Astrocyte (in vitro differentiated cells and primary cell): Measurements from ENCODE around the gene TMIE.

Experiments used
- EZH2 ChIP-seq: IDR thresholded peaks from 2 replicates; pipeline ENCODE4 v1.6.1; 2012; ENCODE audit warnings: mild to moderate bottlenecking, low read length, inconsistent platforms; ENCODE audit not compliant: insufficient read depth
- TF ChIP-seq, protein P1 (sequence below): IDR thresholded peaks from 2 replicates; pipeline ENCODE4 v1.5.1; 2011; ENCODE audit warnings: low read depth, mild to moderate bottlenecking, inconsistent platforms, low read length, moderate library complexity; ENCODE audit not compliant: insufficient read depth

DNA sequence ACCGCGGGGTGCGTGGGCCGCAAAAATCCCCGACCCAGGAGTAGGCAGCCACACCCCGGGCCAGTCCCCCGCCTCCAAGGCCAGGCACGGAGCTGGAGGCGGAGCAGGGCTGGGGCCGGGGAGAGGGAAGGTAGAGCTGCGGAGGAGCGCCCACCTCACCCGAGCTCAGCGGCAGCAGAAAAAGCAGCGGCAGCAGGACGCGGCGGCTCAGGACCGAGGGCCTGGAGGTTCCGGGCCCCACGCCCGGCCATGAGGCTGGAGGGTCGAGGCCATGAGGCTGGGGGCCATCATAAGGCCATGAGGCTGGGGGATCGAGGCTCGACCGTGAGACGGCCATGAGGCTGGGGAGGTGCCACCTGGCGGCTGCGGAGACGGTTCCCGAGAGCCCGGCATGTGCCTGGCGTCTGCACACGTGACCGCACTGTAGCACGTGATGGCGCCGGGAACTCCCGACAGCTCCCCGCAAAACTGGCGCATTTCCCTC is 49.4 kb downstream of the TMIE start:
- TF ChIP-seq, protein P1, sequence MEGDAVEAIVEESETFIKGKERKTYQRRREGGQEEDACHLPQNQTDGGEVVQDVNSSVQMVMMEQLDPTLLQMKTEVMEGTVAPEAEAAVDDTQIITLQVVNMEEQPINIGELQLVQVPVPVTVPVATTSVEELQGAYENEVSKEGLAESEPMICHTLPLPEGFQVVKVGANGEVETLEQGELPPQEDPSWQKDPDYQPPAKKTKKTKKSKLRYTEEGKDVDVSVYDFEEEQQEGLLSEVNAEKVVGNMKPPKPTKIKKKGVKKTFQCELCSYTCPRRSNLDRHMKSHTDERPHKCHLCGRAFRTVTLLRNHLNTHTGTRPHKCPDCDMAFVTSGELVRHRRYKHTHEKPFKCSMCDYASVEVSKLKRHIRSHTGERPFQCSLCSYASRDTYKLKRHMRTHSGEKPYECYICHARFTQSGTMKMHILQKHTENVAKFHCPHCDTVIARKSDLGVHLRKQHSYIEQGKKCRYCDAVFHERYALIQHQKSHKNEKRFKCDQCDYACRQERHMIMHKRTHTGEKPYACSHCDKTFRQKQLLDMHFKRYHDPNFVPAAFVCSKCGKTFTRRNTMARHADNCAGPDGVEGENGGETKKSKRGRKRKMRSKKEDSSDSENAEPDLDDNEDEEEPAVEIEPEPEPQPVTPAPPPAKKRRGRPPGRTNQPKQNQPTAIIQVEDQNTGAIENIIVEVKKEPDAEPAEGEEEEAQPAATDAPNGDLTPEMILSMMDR = no peak
- no peak for TF ChIP-seq EZH2
